HPDE6-E6E7 (cell line): ENCODE results near the gene SIGLEC1.

Experiments
- DNase-seq: peaks from one replicate; pipeline ENCODE4 v3.0.0; 2011; ENCODE audit warnings: missing footprints; ENCODE audit errors: extremely low spot score

Gene SIGLEC1

GRCh38 chr20:3679749-3680700 is 32.4 kb downstream of the SIGLEC1 start:
- no peak for DNase-seq

GRCh38 chr20:3678856-3679720 is 33.3 kb downstream of the SIGLEC1 start:
- DNase-seq, result no peak

GRCh38 chr20:3678198-3678597 is 34.2 kb downstream of the SIGLEC1 start:
- DNase-seq, result no peak

- no peak for DNase-seq
Measured at GRCh38 chr20:3677733-3678132, 34.7 kb downstream of the SIGLEC1 start.

GRCh38 chr20:3674995-3675900 is 37.2 kb downstream of the SIGLEC1 start:
- DNase-seq, result no peak

- DNase-seq, result no peak
Measured at GRCh38 chr20:3674447-3674846, 38.0 kb downstream of the SIGLEC1 start.

GRCh38 chr20:3673221-3674070 is 39.0 kb downstream of the SIGLEC1 start:
- DNase-seq, result no peak

- no peak for DNase-seq
Measured at GRCh38 chr20:3672547-3673171, 39.7 kb downstream of the SIGLEC1 start.

- no peak for DNase-seq
Measured at GRCh38 chr20:3671986-3672546, 40.3 kb downstream of the SIGLEC1 start.

GRCh38 chr20:3670945-3671344 is 41.5 kb downstream of the SIGLEC1 start:
- no peak for DNase-seq

- no peak for DNase-seq
Measured at GRCh38 chr20:3670511-3670910, 41.9 kb downstream of the SIGLEC1 start.

- DNase-seq, result no peak
Measured at GRCh38 chr20:3669710-3670367, 42.6 kb downstream of the SIGLEC1 start.

GRCh38 chr20:3667434-3668037 is 44.9 kb downstream of the SIGLEC1 start:
- DNase-seq, result no peak

GRCh38 chr20:3663858-3664257 is 48.5 kb downstream of the SIGLEC1 start:
- DNase-seq, result no peak

GRCh38 chr20:3663031-3663701 is 49.2 kb downstream of the SIGLEC1 start, which contains the start of gene GFRA4:
Gene GFRA4, minus strand, starts transcription at chr20:3663399. Its CDS starts 0 bp downstream, at chr20:3663399.
- DNase-seq, result no peak
